Heart right ventricle (tissue), 16 donors: ENCODE results near the gene PLCB2. TPM values are rescaled to one million over a fixed set of nuclear protein-coding genes. Genes with fewer than 3 reads are reported as not detected.

Experiments used
- ATAC-seq, 8 donors: fragments of 200-7000 bp; cut with Tn5 transposase; one replicate each; pipeline ENCODE4 v1.9.1; 2020; ENCODE audit warnings: mild to moderate bottlenecking in 8 of 8, moderate library complexity in 8 of 8, moderate number of reproducible peaks in 1 of 8
- DNase-seq, 2 donors: peaks; one replicate each; pipeline ENCODE4 v3.0.0-alpha.2; 2020
- H3K27ac ChIP-seq, 10 donors: fragments of 200-600 bp; sonication (generic) in 2 of 10; one replicate each; pipeline versions ENCODE4 v1.5.0 to v1.8.0; 2020 to 2022; ENCODE audit warnings: mild to moderate bottlenecking in 3 of 10
- H3K27me3 ChIP-seq, 7 donors: fragments of 200-600 bp; one replicate each; pipeline ENCODE4 v1.8.0; 2021 to 2022; ENCODE audit warnings: mild to moderate bottlenecking in 2 of 7
- H3K36me3 ChIP-seq, 9 donors: fragments of 200-600 bp; sonication (generic) in 1 of 9; one replicate each; pipeline versions ENCODE4 v1.5.0 to v1.8.0; 2020 to 2022; ENCODE audit warnings: mild to moderate bottlenecking in 2 of 9
- H3K4me1 ChIP-seq, 9 donors: fragments of 200-600 bp; sonication (generic) in 1 of 9; one replicate each; pipeline versions ENCODE4 v1.5.0 to v1.8.0; 2020 to 2022; ENCODE audit warnings: mild to moderate bottlenecking in 4 of 9
- H3K4me3 ChIP-seq, 10 donors: fragments of 200-600 bp; sonication (generic) in 2 of 10; one replicate each; pipeline versions ENCODE4 v1.5.0 to v1.8.0; 2020 to 2022; ENCODE audit warnings: mild to moderate bottlenecking in 7 of 10, moderate library complexity in 2 of 10
- H3K9me3 ChIP-seq, 11 donors: fragments of 200-600 bp in 10 of 11; sonication (generic) in 2 of 11; one replicate each; pipeline versions ENCODE4 v1.5.0 to v1.8.0; 2013 to 2022; ENCODE audit warnings: mild to moderate bottlenecking in 2 of 11, control low read depth in 1 of 11, moderate library complexity in 1 of 11
- CTCF ChIP-seq, 9 donors: fragments of 200-600 bp; sonication (generic) in 2 of 9; IDR thresholded peaks; one replicate each; pipeline versions ENCODE4 v1.5.0 to v1.8.0; 2021 to 2022; ENCODE audit warnings: antibody characterized with exemption in 9 of 9, mild to moderate bottlenecking in 5 of 9, moderate library complexity in 1 of 9
- WGBS, 2 donors: extraction: QIAGEN DNeasy Blood & Tissue Kit; methylation state at CpG; one replicate each; pipeline ENCODE4 v1.1.7; 2013; ENCODE audit warnings: inconsistent platforms in 1 of 2; 5-methylcytosine and 5-hydroxymethylcytosine counted together
- intact Hi-C, 10 donors: fragments of 100-400 bp; cut with DNase I; formaldehyde crosslinking; loops; one replicate each; pipeline versions ENCODE4 v1.11.1 to v1.14.2; 2022
- polyA plus RNA-seq, 2 donors: library from polyadenylated mRNA; stranded (reverse); fragments of 200-250 nt; gene quantifications; one replicate each; pipeline ENCODE4 v1.2.3, GENCODE V29; 2013
- total RNA-seq, 10 donors: library from RNA; stranded (reverse); fragmentation: NEBNext Ultra II Directional in 3 of 10; extraction: Animal tissue kit (Norgen Biotek cat#: 25700) in 3 of 10; gene quantifications; one replicate each; pipeline versions ENCODE4 v1.2.1 to v1.2.4, GENCODE V29; 2021 to 2023
- donor health status: Arrhythmogenic right ventricular cardiomyopathy.
- donor health status: ischemic (EF 13 %, LVEDD 7.1; RV severe dilation, severe dysfunction).
- donor health status: healthy with polysubstance abuse.
- donor health status: DM: no; HTN: yes; CAD: no.
- donor health status: DM: no; HTN: no; CAD: no.
- donor health status: ischemic (EF 25% LVEDD 6.9; RV normal size, moderate dysfunction).
- donor health status: ischemic (EF 25% LVEDD 5.7; RV mildly dilated, moderate dysfunction).
- donor health status: healthy.
- donor health status: DM: yes; HTN: yes; CAD: no.
- donor health status: Ischemic cardiomyopathy.
- donor health status: ischemic (EF 35%, LVEDD 5.7; RV mildly dilated, moderate dysfunction).
- donor health status: nonischemic (EF 11% LVEDD 7.7; RV severe dilation, severe dysfunction).
- donor health status: DM: yes; HTN: yes; CAD: no.
- donor health status: PGD.
- donor health status: ischemic (EF 29% LVEDD 5.4; RV normal size, mild dysfunction).
- donor health status: nonischemic (EF 23%, LVEDD 6.1; RV moderate dilation, normal function).

Gene PLCB2
- total and polyA plus RNA-seq, 12 donors: 1.2 to 24.4 (median 4.9) TPM

GRCh38 chr15:40293905-40294895 is 13.5 kb downstream of the PLCB2 start:
- Histone ChIP-seq H3K4me1 (peaks cover 8 to 47% (median 31%) of the 10 kb centered on the region in 9 donors), H3K9me3 (peaks cover 0 to 2% (median 0%) of the 10 kb centered on the region in 11 donors), H3K27me3 (peaks cover 0 to 14% (median 8%) of the 10 kb centered on the region in 7 donors), H3K36me3 (peaks cover 0 to 96% (median 0%) of the 10 kb centered on the region in 9 donors), H3K27ac (no peak overlapping the region), H3K4me3 (no peak overlapping the region)
- WGBS, 2 donors: 92 to 93% methylated on average over 20 of the region's 20 CpGs
- TF ChIP-seq CTCF (IDR thresholded peaks at IDR 0.05): no peak
- no peak for ATAC-seq
- DNase-seq: no peak
- intact Hi-C loops: no loop called here

GRCh38 chr15:40293006-40293405 is 14.7 kb downstream of the PLCB2 start:
- intact Hi-C loops: no loop called here
- Histone ChIP-seq H3K27me3 (peaks cover 0 to 21% (median 8%) of the 10 kb centered on the region in 7 donors), H3K9me3 (no peaks in the 10 kb centered on the region), H3K4me3 (no peak overlapping the region), H3K27ac (no peak overlapping the region), H3K36me3 (peaks cover 0 to 96% (median 0%) of the 10 kb centered on the region in 9 donors), H3K4me1 (peaks cover 8 to 47% (median 33%) of the 10 kb centered on the region in 9 donors)
- DNase-seq (no peak), ATAC-seq (no peak)
- TF ChIP-seq CTCF (IDR thresholded peaks at IDR 0.05): no peak

- Histone ChIP-seq H3K4me3 (no peak overlapping the region), H3K27ac (no peak overlapping the region), H3K4me1 (peaks cover 8 to 47% (median 33%) of the 10 kb centered on the region in 9 donors), H3K9me3 (no peaks in the 10 kb centered on the region), H3K36me3 (peaks cover 0 to 91% (median 0%) of the 10 kb centered on the region in 9 donors), H3K27me3 (peaks cover 0 to 21% (median 8%) of the 10 kb centered on the region in 7 donors)
- TF ChIP-seq CTCF (IDR thresholded peaks at IDR 0.05): no peak
- intact Hi-C loops: no loop called here
- DNase-seq (no peak), ATAC-seq (no peak)
- WGBS, 2 donors: 86 to 90% methylated on average over 3 of the region's 3 CpGs
Observed at GRCh38 chr15:40292246-40292645, 15.5 kb downstream of the PLCB2 start.

GRCh38 chr15:40290918-40291574 is 16.7 kb downstream of the PLCB2 start:
- peak in 5 of 8 donors; percentile 14 to 40 (median 23) for ATAC-seq
- 7 to 8% methylated on average over 62 to 68 of the region's 68 CpGs for WGBS, 2 donors
- H3K4me1 ChIP-seq: peaks cover 4 to 44% (median 31%) of the 10 kb centered on the region in 9 donors
- no peak for TF ChIP-seq CTCF (IDR thresholded peaks at IDR 0.05)
- intact Hi-C loops: no loop called here
- H3K27ac ChIP-seq: peak overlapping the region in 2 of 10 donors; percentile 10 to 39
- peaks cover 0 to 81% (median 0%) of the 10 kb centered on the region in 9 donors for H3K36me3 ChIP-seq
- H3K27me3 ChIP-seq: peaks cover 0 to 21% (median 10%) of the 10 kb centered on the region in 7 donors
- H3K4me3 ChIP-seq: peak overlapping the region in 9 of 10 donors; percentile 19 to 56 (median 41)
- no peaks in the 10 kb centered on the region for H3K9me3 ChIP-seq
- peak in 1 of 2 donors; percentile 58 for DNase-seq
